ENCODE results near the gene LRRC31. TPM values are rescaled to one million over a fixed set of nuclear protein-coding genes. Genes with fewer than 3 reads are reported as not detected.

LRRC31 gene
- total RNA-seq, 4 donors from 2014 or later = 12.4 to 57.6 (median 28.4) TPM

- no peaks in the 10 kb centered on the region for H3K36me3 ChIP-seq
- DNase-seq = peak; percentile 55 to 92 (median 84)
- H3K27me3 ChIP-seq = no peaks in the 10 kb centered on the region
- H3K4me1 ChIP-seq = peaks cover 0 to 9% (median 0%) of the 10 kb centered on the region in 4 donors
- peaks cover 0 to 5% (median 0%) of the 10 kb centered on the region in 4 donors for H3K9me3 ChIP-seq
- peak overlapping the region in 2 of 4 donors; percentile 56 to 74 for H3K27ac ChIP-seq
- TF ChIP-seq POLR2A (IDR thresholded peaks at IDR 0.05) = no peak
- TF ChIP-seq CTCF (IDR thresholded peaks at IDR 0.05) = peak; percentile 23 to 66 (median 47)
- peak overlapping the region; percentile 36 to 67 (median 54) for H3K4me3 ChIP-seq
Observed at GRCh38 chr3:169813757-169814517, 55.8 kb downstream of the LRRC31 start.

GRCh38 chr3:169813278-169813677, 56.5 kb downstream of the LRRC31 start:
- no peak for TF ChIP-seq CTCF (IDR thresholded peaks at IDR 0.05)
- no peak for TF ChIP-seq POLR2A (IDR thresholded peaks at IDR 0.05)
- H3K27ac ChIP-seq = peak overlapping the region in 3 of 4 donors; percentile 30 to 74 (median 52)

GRCh38 chr3:169812332-169813235, 57.2 kb downstream of the LRRC31 start, which contains the start of the genes LRRC34 and LRRIQ4:
LRRC34 (minus strand) TSS chr3:169812904; CDS start chr3:169812548, 356 bp downstream.
LRRIQ4 (plus strand) TSS chr3:169812870; CDS start chr3:169821922, 9,052 bp downstream.
- peak within 1 kb of the TSS; percentile 30 to 74 (median 52) for H3K27ac ChIP-seq
- peak within 1 kb of the TSS; percentile 36 to 67 (median 54) for H3K4me3 ChIP-seq
- peak; percentile 73 to 93 (median 87) for DNase-seq
- TF ChIP-seq CTCF (IDR thresholded peaks at IDR 0.05) = peak in 1 of 6 experiments; percentile 7
- no peak for TF ChIP-seq POLR2A (IDR thresholded peaks at IDR 0.05)
- H3K4me1 ChIP-seq = peaks cover 0 to 9% (median 0%) of the 10 kb centered on the region in 4 donors
- H3K9me3 ChIP-seq = peaks cover 0 to 5% (median 0%) of the 10 kb centered on the region in 4 donors
- no peaks in the 10 kb centered on the region for H3K27me3 ChIP-seq
- no peaks in the 10 kb centered on the region for H3K36me3 ChIP-seq

More at GRCh38 chr3:169813278-169813677, 56.5 kb downstream of the LRRC31 start:
- no peaks in the 10 kb centered on the region for H3K36me3 ChIP-seq
- peak overlapping the region; percentile 36 to 67 (median 54) for H3K4me3 ChIP-seq
- peaks cover 0 to 5% (median 0%) of the 10 kb centered on the region in 4 donors for H3K9me3 ChIP-seq
- peaks cover 0 to 9% (median 0%) of the 10 kb centered on the region in 4 donors for H3K4me1 ChIP-seq
- H3K27me3 ChIP-seq = no peaks in the 10 kb centered on the region
- no peak for DNase-seq

GRCh38 chr3:169811631-169812331, 58.0 kb downstream of the LRRC31 start:
- H3K9me3 ChIP-seq = peaks cover 0 to 5% (median 0%) of the 10 kb centered on the region in 4 donors
- H3K4me1 ChIP-seq = peaks cover 0 to 9% (median 0%) of the 10 kb centered on the region in 4 donors
- TF ChIP-seq POLR2A (IDR thresholded peaks at IDR 0.05) = no peak
- no peak for TF ChIP-seq CTCF (IDR thresholded peaks at IDR 0.05)
- peak overlapping the region; percentile 36 to 67 (median 54) for H3K4me3 ChIP-seq
- peak in 2 of 3 donors; percentile 33 to 60 for DNase-seq
- no peaks in the 10 kb centered on the region for H3K36me3 ChIP-seq
- peak overlapping the region; percentile 30 to 74 (median 52) for H3K27ac ChIP-seq
- H3K27me3 ChIP-seq = no peaks in the 10 kb centered on the region

All from Peyer's patch (tissue), 4 donors.